SK-N-SH (cell line): Measurements from ENCODE around the gene SHH. TPM values are rescaled to one million over a fixed set of nuclear protein-coding genes. Genes with fewer than 3 reads are reported as not detected.

ENCODE experiments used
- CTCF ChIA-PET: fragments of 300-600, 350-600 bp; formaldehyde crosslinking; extraction: SDS; loops from one replicate; lab custom pipeline; 2021; lab: Yijun Ruan, JAX
- POLR2A ChIA-PET: fragments of 350-600 bp; sonication (Branson Sonifier 250); formaldehyde crosslinking; extraction: SDS; loops from one replicate; lab custom pipeline; 2020; ENCODE audit warnings: antibody characterized with exemption, inconsistent platforms; lab: Yijun Ruan, JAX
- DNase-seq: peaks from one replicate; pipeline ENCODE4 v3.0.0; 2012
- H2AFZ ChIP-seq: fragments of 200-600 bp; sonication (generic); 2 replicates; pipeline ENCODE4 v1.8.1; 2016; ENCODE audit warnings: antibody characterized with exemption, mild to moderate bottlenecking, low read depth
- H3F3A ChIP-seq: fragments of 200-600 bp; sonication (generic); replicated peaks from 2 replicates; pipeline ENCODE3; 2016; ENCODE audit warnings: antibody characterized with exemption, mild to moderate bottlenecking; ENCODE audit not compliant: insufficient read depth
- H3K27ac ChIP-seq, 2 experiments: fragments of 200-500 bp in 1 of 2; fragments of 200-600 bp in 1 of 2; sonication (Bioruptor generic) in 1 of 2; sonication (generic), shearing (Covaris generic) in 1 of 2; 2 replicates each; pipeline versions ENCODE4 v1.5.1 to v1.6.1; 2014 to 2016; ENCODE audit warnings: low read depth in 2 of 2, inconsistent platforms in 1 of 2, low read length in 1 of 2, mild to moderate bottlenecking in 1 of 2, mixed read lengths in 1 of 2
- H3K27me3 ChIP-seq: fragments of 200-600 bp; sonication (generic), shearing (Covaris generic); 2 replicates; pipeline ENCODE4 v1.6.1; 2016; ENCODE audit warnings: mixed run types; ENCODE audit not compliant: insufficient read depth
- H3K36me3 ChIP-seq, 2 experiments: fragments of 200-500 bp in 1 of 2; fragments of 200-600 bp in 1 of 2; sonication (Bioruptor generic) in 1 of 2; sonication (generic) in 1 of 2; replicated peaks in 1 of 2; 2 replicates each; pipeline versions ENCODE3 to v1.5.1; 2014 to 2016; ENCODE audit warnings: low read length in 1 of 2, mild to moderate bottlenecking in 1 of 2; ENCODE audit not compliant: insufficient read depth in 2 of 2, control insufficient read depth in 1 of 2
- H3K4me1 ChIP-seq, 2 experiments: fragments of 200-500 bp in 1 of 2; fragments of 200-600 bp in 1 of 2; sonication (Bioruptor generic) in 1 of 2; sonication (generic), shearing (Covaris generic) in 1 of 2; 2 replicates each; pipeline versions ENCODE4 v1.5.1 to v1.6.1; 2014 to 2016; ENCODE audit warnings: low read depth in 1 of 2, low read length in 1 of 2, mixed run types in 1 of 2; ENCODE audit not compliant: insufficient read depth in 2 of 2, control insufficient read depth in 1 of 2
- H3K4me2 ChIP-seq: fragments of 200-600 bp; sonication (generic), shearing (Covaris generic); 2 replicates; pipeline ENCODE4 v1.6.1; 2017; ENCODE audit warnings: mixed run types
- H3K4me3 ChIP-seq, 2 experiments: fragments of 200-500 bp in 1 of 2; fragments of 200-600 bp in 1 of 2; sonication (Bioruptor generic) in 1 of 2; sonication (generic), shearing (Covaris generic) in 1 of 2; 2 replicates each; pipeline versions ENCODE4 v1.5.1 to v1.8.1; 2014 to 2016; ENCODE audit warnings: low read depth in 2 of 2, inconsistent platforms in 1 of 2, low read length in 1 of 2, mild to moderate bottlenecking in 1 of 2, mixed read lengths in 1 of 2, moderate library complexity in 1 of 2
- H3K79me2 ChIP-seq: fragments of 200-600 bp; sonication (generic); 2 replicates; pipeline ENCODE4 v1.8.1; 2017; ENCODE audit warnings: mild to moderate bottlenecking; ENCODE audit not compliant: insufficient read depth
- H3K9ac ChIP-seq: fragments of 200-600 bp; sonication (generic); 2 replicates; pipeline ENCODE4 v1.6.1; 2017; ENCODE audit warnings: mixed run types
- H3K9me2 ChIP-seq: fragments of 200-600 bp; sonication (generic); 2 replicates; pipeline ENCODE4 v1.6.1; 2017; ENCODE audit warnings: mixed run types
- H3K9me3 ChIP-seq: fragments of 200-600 bp; sonication (generic); 2 replicates; pipeline ENCODE4 v1.6.1; 2017; ENCODE audit warnings: mixed run types, mild to moderate bottlenecking, moderate library complexity
- H4K20me1 ChIP-seq: fragments of 200-600 bp; sonication (generic); 2 replicates; pipeline ENCODE4 v1.6.1; 2017; ENCODE audit warnings: mild to moderate bottlenecking, mixed run types; ENCODE audit not compliant: insufficient read depth
- EZH2phosphoT487 ChIP-seq: fragments of 200-600 bp; sonication (generic); IDR thresholded peaks from 2 replicates; pipeline ENCODE4 v1.6.1; 2017; ENCODE audit warnings: low read depth, mixed run types, mild to moderate bottlenecking, antibody characterized with exemption, moderate library complexity, borderline replicate concordance
- FOSL2 ChIP-seq: IDR thresholded peaks from 2 replicates; pipeline ENCODE4 v1.4.0; 2012; ENCODE audit warnings: low read depth, mild to moderate bottlenecking, moderate library complexity, borderline replicate concordance
- FOXM1 ChIP-seq: IDR thresholded peaks from 2 replicates; pipeline ENCODE4 v1.4.0; 2012; ENCODE audit warnings: low read depth, mild to moderate bottlenecking
- GABPA ChIP-seq: IDR thresholded peaks from 2 replicates; pipeline ENCODE4 v1.4.0; 2012; ENCODE audit warnings: low read depth, mild to moderate bottlenecking
- JUND ChIP-seq: IDR thresholded peaks from 2 replicates; pipeline ENCODE4 v1.4.0; 2012
- NFIC ChIP-seq: IDR thresholded peaks from 2 replicates; pipeline ENCODE4 v1.4.0; 2012; ENCODE audit warnings: borderline replicate concordance
- POLR2AphosphoS5 ChIP-seq: IDR thresholded peaks from 2 replicates; pipeline ENCODE4 v1.6.1; 2012; ENCODE audit warnings: low read depth, low read length
- RCOR1 ChIP-seq: fragments of 150-350 bp; IDR thresholded peaks from 2 replicates; pipeline ENCODE4 v1.6.1; 2017; ENCODE audit warnings: antibody characterized with exemption, low read length
- RFX5 ChIP-seq: IDR thresholded peaks from 2 replicates; pipeline ENCODE4 v1.6.1; 2012; ENCODE audit warnings: mild to moderate bottlenecking, improper control_type of control experiment, low read length
- SIN3A ChIP-seq: IDR thresholded peaks from 2 replicates; pipeline ENCODE4 v1.6.1; 2012; ENCODE audit warnings: low read depth, mild to moderate bottlenecking, low read length, moderate library complexity, borderline replicate concordance
- TCF12 ChIP-seq: IDR thresholded peaks from 2 replicates; pipeline ENCODE4 v1.4.0; 2012
- TEAD4 ChIP-seq: IDR thresholded peaks from 2 replicates; pipeline ENCODE4 v1.4.0; 2012; ENCODE audit warnings: mild to moderate bottlenecking, borderline replicate concordance; ENCODE audit not compliant: insufficient read depth
- USF2 ChIP-seq: fragments of 150-350 bp; IDR thresholded peaks from 2 replicates; pipeline ENCODE4 v1.6.1; 2017; ENCODE audit warnings: antibody characterized with exemption, low read length, low read depth, borderline replicate concordance
- WGBS: methylation state at CpG from one replicate; pipeline ENCODE4 v1.1.6; 2017; ENCODE audit warnings: low lambda C conversion rate; 5-methylcytosine and 5-hydroxymethylcytosine counted together
- polyA plus RNA-seq, 3 experiments: library from polyadenylated mRNA; depleted of rRNA; stranded (reverse); fragments of >200 nt; gene quantifications; 2 replicates each; pipeline ENCODE4 v1.2.3, GENCODE V29; 2012
- TF ChIP-seq, protein P1 (sequence below): fragments of 200-600 bp; sonication (generic); IDR thresholded peaks from 2 replicates; pipeline ENCODE4 v1.6.1; 2017; ENCODE audit warnings: antibody characterized with exemption, mild to moderate bottlenecking, moderate library complexity
- TF ChIP-seq, protein P2 (sequence below): IDR thresholded peaks from 2 replicates; pipeline ENCODE4 v1.4.0; 2012; ENCODE audit warnings: low read depth, borderline replicate concordance
- TF ChIP-seq, protein P3 (sequence below): IDR thresholded peaks from 2 replicates; pipeline ENCODE4 v1.6.1; 2012; ENCODE audit warnings: mild to moderate bottlenecking, low read depth, low read length, moderate library complexity

Gene SHH
- polyA plus RNA-seq, 1 of the 3 experiments (the other 2 are of a cell fraction): not detected

DNA sequence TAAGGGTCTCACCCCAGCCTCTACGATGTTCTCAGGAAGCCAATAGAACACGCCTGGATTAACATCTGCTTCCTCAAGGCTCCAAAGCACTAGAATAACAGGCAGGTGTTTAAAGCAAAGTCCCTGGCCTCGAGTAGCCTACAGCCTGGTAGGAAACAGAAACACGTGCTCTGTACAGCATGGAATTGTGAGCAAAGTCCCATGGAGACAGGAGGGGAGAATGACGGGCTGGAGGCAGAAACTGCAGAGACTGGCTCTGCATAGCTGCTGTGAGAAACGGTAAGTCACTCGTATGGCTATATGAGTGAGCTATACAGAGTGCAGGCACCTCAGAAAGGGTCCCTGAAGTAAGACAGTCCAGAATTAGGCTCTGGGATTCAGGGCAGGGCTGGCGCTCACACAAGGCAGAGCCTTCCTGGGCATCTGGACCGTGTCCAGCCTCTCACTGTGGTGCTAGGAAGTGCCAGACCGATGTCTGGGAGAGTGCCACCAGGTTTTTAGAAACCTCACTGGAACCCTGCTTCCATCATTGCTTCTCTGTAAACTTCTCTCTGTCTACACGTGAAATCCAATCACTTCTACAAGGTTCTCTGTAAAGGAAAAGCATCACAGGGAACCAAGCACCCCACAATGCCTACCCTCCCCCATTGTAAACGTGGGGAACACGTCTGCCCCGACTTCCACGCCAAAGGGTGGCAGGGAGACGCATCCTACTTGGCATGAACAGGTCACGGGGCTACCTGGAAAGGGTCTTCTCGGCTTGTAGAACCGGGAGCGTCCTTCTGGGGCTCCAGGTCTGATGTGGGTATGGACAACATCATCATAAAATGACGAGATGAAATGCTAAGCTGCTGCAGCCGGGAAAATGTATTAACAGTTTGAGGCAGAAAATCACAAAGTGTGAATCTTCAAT is 38.8 kb upstream of the SHH start:
- Histone ChIP-seq H3K27ac (no peak overlapping the region), H3K79me2 (no peaks in the 10 kb centered on the region), H3K4me3 (no peak overlapping the region), H3K9ac (no peak overlapping the region), H3K27me3 (peaks cover 75% of the 10 kb centered on the region), H3K36me3 (no peaks in the 10 kb centered on the region), H3K9me2 (no peaks in the 10 kb centered on the region), H3K4me1 (no peaks in the 10 kb centered on the region), H4K20me1 (no peaks in the 10 kb centered on the region), H3K9me3 (peaks cover 6% of the 10 kb centered on the region; the same call in 1 of the 2 replicates)
- POLR2A ChIA-PET: no interaction called here
- 3% methylated on average over 22 of the region's 22 CpGs for WGBS
- CTCF ChIA-PET: interaction anchor here (1.4 kb wide), 1 partner anchor 622 kb away, joined by 3 read pairs; no protein-coding TSS in a partner anchor
- no peak for TF ChIP-seq FOSL2
- no peak for TF ChIP-seq EZH2phosphoT487
- TF ChIP-seq USF2: no peak
- TF ChIP-seq RFX5: no peak
- TF ChIP-seq, protein P1, sequence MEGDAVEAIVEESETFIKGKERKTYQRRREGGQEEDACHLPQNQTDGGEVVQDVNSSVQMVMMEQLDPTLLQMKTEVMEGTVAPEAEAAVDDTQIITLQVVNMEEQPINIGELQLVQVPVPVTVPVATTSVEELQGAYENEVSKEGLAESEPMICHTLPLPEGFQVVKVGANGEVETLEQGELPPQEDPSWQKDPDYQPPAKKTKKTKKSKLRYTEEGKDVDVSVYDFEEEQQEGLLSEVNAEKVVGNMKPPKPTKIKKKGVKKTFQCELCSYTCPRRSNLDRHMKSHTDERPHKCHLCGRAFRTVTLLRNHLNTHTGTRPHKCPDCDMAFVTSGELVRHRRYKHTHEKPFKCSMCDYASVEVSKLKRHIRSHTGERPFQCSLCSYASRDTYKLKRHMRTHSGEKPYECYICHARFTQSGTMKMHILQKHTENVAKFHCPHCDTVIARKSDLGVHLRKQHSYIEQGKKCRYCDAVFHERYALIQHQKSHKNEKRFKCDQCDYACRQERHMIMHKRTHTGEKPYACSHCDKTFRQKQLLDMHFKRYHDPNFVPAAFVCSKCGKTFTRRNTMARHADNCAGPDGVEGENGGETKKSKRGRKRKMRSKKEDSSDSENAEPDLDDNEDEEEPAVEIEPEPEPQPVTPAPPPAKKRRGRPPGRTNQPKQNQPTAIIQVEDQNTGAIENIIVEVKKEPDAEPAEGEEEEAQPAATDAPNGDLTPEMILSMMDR: no peak
- no peak for TF ChIP-seq NFIC
- TF ChIP-seq GABPA: no peak
- TF ChIP-seq, protein P2, sequence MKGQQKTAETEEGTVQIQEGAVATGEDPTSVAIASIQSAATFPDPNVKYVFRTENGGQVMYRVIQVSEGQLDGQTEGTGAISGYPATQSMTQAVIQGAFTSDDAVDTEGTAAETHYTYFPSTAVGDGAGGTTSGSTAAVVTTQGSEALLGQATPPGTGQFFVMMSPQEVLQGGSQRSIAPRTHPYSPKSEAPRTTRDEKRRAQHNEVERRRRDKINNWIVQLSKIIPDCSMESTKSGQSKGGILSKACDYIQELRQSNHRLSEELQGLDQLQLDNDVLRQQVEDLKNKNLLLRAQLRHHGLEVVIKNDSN: no peak
- TF ChIP-seq FOXM1: no peak
- TF ChIP-seq POLR2AphosphoS5: no peak
- TF ChIP-seq SIN3A: no peak
- no peak for TF ChIP-seq TEAD4
- no peak for TF ChIP-seq TCF12
- no peak for TF ChIP-seq RCOR1
- TF ChIP-seq JUND: no peak
- TF ChIP-seq, protein P3, sequence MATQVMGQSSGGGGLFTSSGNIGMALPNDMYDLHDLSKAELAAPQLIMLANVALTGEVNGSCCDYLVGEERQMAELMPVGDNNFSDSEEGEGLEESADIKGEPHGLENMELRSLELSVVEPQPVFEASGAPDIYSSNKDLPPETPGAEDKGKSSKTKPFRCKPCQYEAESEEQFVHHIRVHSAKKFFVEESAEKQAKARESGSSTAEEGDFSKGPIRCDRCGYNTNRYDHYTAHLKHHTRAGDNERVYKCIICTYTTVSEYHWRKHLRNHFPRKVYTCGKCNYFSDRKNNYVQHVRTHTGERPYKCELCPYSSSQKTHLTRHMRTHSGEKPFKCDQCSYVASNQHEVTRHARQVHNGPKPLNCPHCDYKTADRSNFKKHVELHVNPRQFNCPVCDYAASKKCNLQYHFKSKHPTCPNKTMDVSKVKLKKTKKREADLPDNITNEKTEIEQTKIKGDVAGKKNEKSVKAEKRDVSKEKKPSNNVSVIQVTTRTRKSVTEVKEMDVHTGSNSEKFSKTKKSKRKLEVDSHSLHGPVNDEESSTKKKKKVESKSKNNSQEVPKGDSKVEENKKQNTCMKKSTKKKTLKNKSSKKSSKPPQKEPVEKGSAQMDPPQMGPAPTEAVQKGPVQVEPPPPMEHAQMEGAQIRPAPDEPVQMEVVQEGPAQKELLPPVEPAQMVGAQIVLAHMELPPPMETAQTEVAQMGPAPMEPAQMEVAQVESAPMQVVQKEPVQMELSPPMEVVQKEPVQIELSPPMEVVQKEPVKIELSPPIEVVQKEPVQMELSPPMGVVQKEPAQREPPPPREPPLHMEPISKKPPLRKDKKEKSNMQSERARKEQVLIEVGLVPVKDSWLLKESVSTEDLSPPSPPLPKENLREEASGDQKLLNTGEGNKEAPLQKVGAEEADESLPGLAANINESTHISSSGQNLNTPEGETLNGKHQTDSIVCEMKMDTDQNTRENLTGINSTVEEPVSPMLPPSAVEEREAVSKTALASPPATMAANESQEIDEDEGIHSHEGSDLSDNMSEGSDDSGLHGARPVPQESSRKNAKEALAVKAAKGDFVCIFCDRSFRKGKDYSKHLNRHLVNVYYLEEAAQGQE: no peak
- TF ChIP-seq, all 33 proteins: peak for 0
- no peak overlapping the region for H3K4me2 ChIP-seq
- no peak overlapping the region for H2AFZ ChIP-seq
- no peak for DNase-seq
- H3F3A ChIP-seq: no peaks in the 10 kb centered on the region
